ENCODE data around the gene TCF4. TPM values are rescaled to one million over a fixed set of nuclear protein-coding genes. Genes with fewer than 3 reads are reported as not detected.

The TCF4 gene
- total RNA-seq, 1 donor from 2014 or later, result 175 TPM

DNA sequence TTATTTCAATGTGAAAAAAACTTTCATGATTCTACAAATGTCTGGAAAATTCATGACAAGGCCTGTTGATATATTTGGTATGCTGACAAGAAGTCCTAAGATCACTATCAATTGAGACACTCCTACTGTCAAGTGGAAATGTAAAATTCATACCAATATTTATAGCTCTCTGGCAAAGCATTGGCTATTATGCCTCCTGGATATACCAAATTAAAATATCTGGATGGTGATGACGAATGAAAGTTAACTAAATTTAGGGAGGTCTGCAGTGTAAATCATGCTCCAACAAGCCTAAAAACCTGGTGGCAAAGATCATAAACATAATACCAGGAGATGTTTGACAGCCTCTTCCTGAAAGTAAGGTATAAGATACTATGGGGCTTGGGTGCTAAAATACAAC, 41.1 kb upstream of the TCF4 start:
- H3K4me1 Mint-ChIP-seq (ENCODE audit: unreplicated experiment), result no peaks in the 10 kb centered on the region
- no peaks in the 10 kb centered on the region for H3K9me3 Mint-ChIP-seq (ENCODE audit: unreplicated experiment)
- H3K27me3 Mint-ChIP-seq (ENCODE audit: unreplicated experiment), result no peaks in the 10 kb centered on the region
- no peaks in the 10 kb centered on the region for H3K36me3 Mint-ChIP-seq (ENCODE audit: low read depth, unreplicated experiment)
- H3K27ac Mint-ChIP-seq (ENCODE audit: unreplicated experiment), result no peak overlapping the region
- no peak for DNase-seq (ENCODE audit: low spot score)
- H3K4me3 Mint-ChIP-seq (ENCODE audit: unreplicated experiment), result no peak overlapping the region
- TF ChIP-seq, protein P1, sequence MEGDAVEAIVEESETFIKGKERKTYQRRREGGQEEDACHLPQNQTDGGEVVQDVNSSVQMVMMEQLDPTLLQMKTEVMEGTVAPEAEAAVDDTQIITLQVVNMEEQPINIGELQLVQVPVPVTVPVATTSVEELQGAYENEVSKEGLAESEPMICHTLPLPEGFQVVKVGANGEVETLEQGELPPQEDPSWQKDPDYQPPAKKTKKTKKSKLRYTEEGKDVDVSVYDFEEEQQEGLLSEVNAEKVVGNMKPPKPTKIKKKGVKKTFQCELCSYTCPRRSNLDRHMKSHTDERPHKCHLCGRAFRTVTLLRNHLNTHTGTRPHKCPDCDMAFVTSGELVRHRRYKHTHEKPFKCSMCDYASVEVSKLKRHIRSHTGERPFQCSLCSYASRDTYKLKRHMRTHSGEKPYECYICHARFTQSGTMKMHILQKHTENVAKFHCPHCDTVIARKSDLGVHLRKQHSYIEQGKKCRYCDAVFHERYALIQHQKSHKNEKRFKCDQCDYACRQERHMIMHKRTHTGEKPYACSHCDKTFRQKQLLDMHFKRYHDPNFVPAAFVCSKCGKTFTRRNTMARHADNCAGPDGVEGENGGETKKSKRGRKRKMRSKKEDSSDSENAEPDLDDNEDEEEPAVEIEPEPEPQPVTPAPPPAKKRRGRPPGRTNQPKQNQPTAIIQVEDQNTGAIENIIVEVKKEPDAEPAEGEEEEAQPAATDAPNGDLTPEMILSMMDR (IDR thresholded peaks at IDR 0.05; ENCODE audit: unreplicated experiment), result no peak

DNA sequence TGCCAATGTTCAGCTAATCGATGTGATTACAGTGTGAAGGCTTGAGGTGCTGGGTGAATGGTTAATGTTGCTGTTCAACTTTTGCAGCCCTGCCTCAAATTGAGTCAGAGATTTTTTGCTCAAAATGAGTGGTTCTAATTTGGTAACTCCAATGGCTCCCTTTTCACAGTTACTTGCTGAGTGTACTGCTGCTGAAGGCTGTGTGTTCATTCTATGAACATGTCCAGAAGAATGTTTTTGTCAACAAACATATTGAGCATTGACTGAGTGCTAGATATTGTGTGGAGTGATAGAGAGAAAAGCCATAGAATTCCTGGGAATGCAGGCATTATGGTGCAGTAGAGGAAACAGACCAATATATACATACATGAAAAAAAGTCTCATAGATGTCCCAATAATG, 39.0 kb upstream of the TCF4 start:
- Mint-ChIP-seq H3K4me1 (ENCODE audit: unreplicated experiment) (no peaks in the 10 kb centered on the region), H3K27me3 (ENCODE audit: unreplicated experiment) (no peaks in the 10 kb centered on the region), H3K36me3 (ENCODE audit: low read depth, unreplicated experiment) (no peaks in the 10 kb centered on the region), H3K9me3 (ENCODE audit: unreplicated experiment) (no peaks in the 10 kb centered on the region), H3K4me3 (ENCODE audit: unreplicated experiment) (no peak overlapping the region), H3K27ac (ENCODE audit: unreplicated experiment) (no peak overlapping the region)
- DNase-seq (ENCODE audit: low spot score), result no peak
- TF ChIP-seq, protein P1 (IDR thresholded peaks at IDR 0.05; ENCODE audit: unreplicated experiment), result no peak

DNA sequence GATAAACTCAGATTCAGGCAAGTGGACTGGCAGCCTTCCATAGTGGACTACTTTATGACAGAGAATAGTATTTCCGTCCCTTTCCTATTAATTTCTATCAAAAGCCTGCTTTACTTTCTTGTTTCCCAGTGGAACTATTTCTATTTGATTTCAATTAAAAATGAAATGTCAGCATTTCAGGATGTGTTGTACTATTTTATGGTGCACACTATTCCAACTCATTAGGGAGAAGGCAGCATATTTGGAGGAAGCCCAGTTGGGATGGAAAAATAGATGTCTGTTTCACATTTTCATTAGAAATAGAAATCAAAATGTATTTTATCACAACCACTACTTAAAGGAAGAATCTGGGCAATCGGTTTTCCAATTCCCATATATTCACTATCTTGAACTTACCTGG, 37.9 kb upstream of the TCF4 start:
- DNase-seq (ENCODE audit: low spot score), result no peak
- TF ChIP-seq, protein P1 (IDR thresholded peaks at IDR 0.05; ENCODE audit: unreplicated experiment), result no peak
- Mint-ChIP-seq H3K4me1 (ENCODE audit: unreplicated experiment) (no peaks in the 10 kb centered on the region), H3K36me3 (ENCODE audit: low read depth, unreplicated experiment) (no peaks in the 10 kb centered on the region), H3K4me3 (ENCODE audit: unreplicated experiment) (no peak overlapping the region), H3K9me3 (ENCODE audit: unreplicated experiment) (no peaks in the 10 kb centered on the region), H3K27me3 (ENCODE audit: unreplicated experiment) (no peaks in the 10 kb centered on the region), H3K27ac (ENCODE audit: unreplicated experiment) (no peak overlapping the region)

DNA sequence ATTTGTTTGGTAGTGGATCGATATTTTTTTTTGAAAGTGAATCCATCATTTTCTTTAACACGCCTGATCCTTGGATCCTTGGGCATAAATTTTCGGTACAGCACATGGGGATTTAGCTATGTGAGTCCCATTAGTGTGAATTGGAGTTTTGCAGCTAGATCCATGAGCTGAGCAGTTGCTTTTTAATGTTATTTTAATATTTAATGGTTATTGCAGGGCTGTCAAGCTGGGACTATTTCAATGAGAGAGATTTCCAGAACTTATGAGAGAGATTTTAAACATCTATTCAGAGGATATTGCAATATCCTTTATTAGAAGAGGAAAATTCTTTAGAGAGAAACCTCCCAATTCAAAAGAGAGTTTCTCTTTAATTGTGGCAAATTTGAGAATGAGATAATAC, 35.6 kb upstream of the TCF4 start:
- Mint-ChIP-seq H3K4me3 (ENCODE audit: unreplicated experiment) (no peak overlapping the region), H3K9me3 (ENCODE audit: unreplicated experiment) (no peaks in the 10 kb centered on the region), H3K27me3 (ENCODE audit: unreplicated experiment) (no peaks in the 10 kb centered on the region), H3K4me1 (ENCODE audit: unreplicated experiment) (no peaks in the 10 kb centered on the region), H3K36me3 (ENCODE audit: low read depth, unreplicated experiment) (no peaks in the 10 kb centered on the region), H3K27ac (ENCODE audit: unreplicated experiment) (no peak overlapping the region)
- TF ChIP-seq, protein P1 (IDR thresholded peaks at IDR 0.05; ENCODE audit: unreplicated experiment), result no peak
- no peak for DNase-seq (ENCODE audit: low spot score)

DNA sequence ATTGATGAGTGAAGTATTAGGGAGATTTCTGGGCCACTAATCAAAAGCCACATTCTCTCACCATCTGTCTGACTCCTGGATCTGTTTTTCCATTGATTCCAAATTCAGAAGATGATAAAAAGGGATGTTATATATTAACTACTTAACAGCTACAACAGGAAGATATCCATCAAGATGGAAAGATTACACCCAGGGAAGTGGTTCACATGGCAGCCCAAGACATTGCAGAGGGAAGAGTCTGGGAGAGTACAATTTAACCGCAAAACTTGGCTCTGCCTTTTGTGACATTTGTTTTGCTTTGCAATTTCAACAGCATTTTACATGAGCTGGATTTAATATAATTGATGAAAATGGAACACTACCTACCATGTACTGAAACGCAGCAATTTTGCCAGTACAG, 22.5 kb upstream of the TCF4 start:
- Mint-ChIP-seq H3K4me3 (ENCODE audit: unreplicated experiment) (no peak overlapping the region), H3K27me3 (ENCODE audit: unreplicated experiment) (no peaks in the 10 kb centered on the region), H3K36me3 (ENCODE audit: low read depth, unreplicated experiment) (no peaks in the 10 kb centered on the region), H3K9me3 (ENCODE audit: unreplicated experiment) (no peaks in the 10 kb centered on the region), H3K4me1 (ENCODE audit: unreplicated experiment) (peaks cover 17% of the 10 kb centered on the region), H3K27ac (ENCODE audit: unreplicated experiment) (no peak overlapping the region)
- no peak for DNase-seq (ENCODE audit: low spot score)
- TF ChIP-seq, protein P1 (IDR thresholded peaks at IDR 0.05; ENCODE audit: unreplicated experiment), result no peak

Measured in endothelial cell (in vitro differentiated cells).